HG03565 (cell line): Measurements from ENCODE around the gene ZNF500.

Source experiments
- ATAC-seq: cut with Tn5 transposase; IDR thresholded peaks from one replicate; pipeline ENCODE4 v1.9.1; 2021; ENCODE audit warnings: mild to moderate bottlenecking, moderate library complexity; ENCODE audit not compliant: unreplicated experiment

ZNF500 gene

DNA sequence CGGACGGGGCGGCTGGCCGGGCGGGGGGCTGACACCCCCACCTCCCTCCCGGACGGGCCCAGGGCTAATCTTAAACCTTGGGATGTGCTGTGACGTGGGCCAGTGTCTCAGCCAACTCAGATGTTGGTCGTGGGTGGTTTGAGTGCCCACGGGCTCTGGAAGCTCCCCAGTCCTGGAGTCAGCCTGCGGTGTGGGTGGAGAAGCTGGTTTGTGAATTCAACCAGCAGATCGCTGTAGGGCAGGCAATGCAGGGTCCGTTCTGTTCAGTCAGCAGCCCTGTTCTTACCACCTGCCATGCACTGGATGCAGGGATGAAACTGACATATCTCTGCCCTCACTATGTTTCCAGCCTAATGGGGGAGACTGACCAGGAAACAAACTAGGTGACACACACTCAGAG lies 8.0 kb upstream of the ZNF500 start:
- ATAC-seq, result no peak

GRCh38 chr16:4772351-4772750 lies 5.4 kb upstream of the ZNF500 start:
- no peak for ATAC-seq

DNA sequence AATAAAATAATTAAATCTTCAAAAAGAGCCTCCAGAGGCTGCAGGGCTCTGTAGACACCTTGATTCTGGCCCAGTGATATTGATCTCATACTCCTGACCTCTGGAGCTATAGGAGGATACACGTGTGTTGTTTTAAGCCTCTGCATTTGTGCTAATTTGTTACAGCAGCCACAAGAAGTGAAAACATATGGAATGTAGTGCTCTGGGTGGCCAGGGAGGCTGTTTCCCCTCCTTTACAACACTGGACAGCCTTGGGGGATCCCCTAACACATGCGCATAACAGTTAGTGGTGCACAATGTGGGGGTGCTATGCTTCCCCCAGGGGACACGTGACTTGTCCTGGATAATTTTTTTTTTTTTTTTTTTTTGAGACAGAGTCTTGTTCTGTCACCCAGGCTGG lies 4.7 kb upstream of the ZNF500 start:
- ATAC-seq, result no peak

GRCh38 chr16:4769306-4769638 lies 2.3 kb upstream of the ZNF500 start:
- no peak for ATAC-seq

- ATAC-seq, result peak; percentile 45
These were observed 1.8 kb upstream of the ZNF500 start for GRCh38 chr16:4768549-4769305.

GRCh38 chr16:4767872-4768548 lies 1.0 kb upstream of the ZNF500 start:
- no peak for ATAC-seq

DNA sequence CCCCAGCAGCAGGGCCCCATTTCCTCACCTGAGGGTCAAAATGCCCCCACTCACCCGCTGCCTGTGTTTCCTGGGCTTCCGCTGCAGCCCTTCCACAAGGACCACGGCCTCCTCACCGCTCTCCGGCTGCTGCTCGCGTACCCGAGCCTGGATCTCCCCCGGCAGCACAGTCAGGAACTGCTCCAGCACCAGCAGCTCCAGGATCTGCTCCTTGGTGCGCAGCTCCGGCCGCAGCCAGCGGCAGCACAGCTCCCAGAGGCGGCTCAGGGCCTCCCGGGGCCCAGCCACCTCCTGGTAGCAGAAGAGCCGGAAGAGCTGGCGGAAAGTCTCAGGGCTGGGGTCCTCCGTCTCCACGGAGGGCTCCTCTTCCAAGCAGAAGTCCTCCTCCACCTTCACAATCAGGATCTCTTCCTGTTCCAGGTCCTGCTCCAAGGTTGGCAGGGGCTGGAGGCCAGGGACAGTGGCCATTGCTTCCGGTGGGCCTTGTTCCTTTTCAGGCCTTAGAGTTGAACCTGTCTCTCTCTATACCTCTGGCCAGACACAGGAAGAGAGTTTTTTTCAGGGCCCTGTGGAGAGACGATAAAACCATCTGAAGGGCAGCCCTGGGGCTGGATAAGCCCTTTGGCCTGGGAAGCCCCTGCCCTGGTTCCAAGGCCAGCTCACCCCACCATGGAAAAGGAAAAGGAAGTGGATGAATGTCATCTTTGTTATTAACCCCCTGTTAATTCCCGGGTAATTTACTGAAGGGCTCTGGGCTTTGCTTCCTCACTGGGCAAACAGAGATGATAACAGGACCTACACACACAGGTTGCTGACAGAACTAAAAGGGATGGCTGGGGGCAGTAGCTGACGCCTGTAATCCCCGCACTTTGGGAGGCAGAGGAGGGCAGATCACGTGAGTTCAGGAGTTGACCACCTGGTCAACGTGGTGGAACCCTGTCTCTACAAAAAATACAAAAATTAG lies 1.2 kb downstream of the ZNF500 start:
- no peak for ATAC-seq

DNA sequence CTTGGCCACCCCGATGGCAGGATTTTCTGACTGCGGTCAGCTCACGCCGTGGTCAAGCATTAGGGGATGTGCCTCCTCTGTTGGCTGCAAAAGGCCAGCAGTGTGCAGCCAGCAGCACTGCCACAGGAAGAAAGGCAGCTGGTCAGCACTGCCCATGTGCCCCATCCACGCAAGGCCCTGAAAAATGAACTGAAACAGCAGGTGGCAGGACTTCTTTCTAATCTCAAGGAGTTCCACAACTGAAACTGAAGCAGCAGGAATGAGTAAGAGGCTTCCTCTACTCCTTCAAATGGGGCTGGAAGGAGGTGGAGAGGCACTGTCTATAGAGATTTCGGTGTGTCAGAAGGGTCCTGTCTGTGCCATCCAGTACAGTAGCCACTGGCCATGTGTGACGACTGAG lies 3.2 kb downstream of the ZNF500 start:
- no peak for ATAC-seq

GRCh38 chr16:4762205-4762604 lies 4.8 kb downstream of the ZNF500 start:
- ATAC-seq, result no peak

DNA sequence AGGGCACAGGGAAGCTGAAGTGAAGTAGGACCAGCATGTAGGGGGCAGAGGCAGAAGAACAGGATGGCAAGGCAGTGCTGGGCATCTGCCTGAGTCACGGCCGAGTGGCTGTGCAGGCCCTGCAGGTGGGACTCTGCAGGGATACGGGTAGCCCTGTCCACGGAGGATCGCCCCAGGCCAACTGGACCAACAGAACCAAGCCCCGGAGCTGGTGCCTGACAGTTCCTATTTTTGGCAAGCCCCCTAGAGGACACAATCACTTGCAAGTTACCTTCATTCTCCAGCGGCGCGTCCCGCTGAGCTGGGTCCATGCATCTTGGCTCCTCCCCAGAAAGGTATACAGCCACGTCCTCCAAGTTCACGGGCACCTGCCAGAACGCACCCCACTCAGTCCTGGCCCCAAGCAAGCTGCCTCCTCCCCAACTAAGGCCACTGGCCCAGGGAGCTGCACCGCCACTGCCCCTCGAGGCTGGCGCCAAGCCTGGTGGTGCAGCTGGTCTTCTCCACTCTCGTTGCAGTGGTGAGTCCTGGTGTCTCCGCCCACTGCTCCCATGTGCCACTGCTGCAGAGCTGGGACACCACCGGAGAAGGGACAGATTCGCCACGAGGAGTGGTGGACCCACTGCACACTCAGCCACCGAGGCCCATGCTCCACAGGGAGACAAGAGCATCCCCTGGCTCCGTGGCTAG lies 6.6 kb downstream of the ZNF500 start:
- no peak for ATAC-seq

GRCh38 chr16:4755687-4756086 lies 11.3 kb downstream of the ZNF500 start:
- no peak for ATAC-seq

DNA sequence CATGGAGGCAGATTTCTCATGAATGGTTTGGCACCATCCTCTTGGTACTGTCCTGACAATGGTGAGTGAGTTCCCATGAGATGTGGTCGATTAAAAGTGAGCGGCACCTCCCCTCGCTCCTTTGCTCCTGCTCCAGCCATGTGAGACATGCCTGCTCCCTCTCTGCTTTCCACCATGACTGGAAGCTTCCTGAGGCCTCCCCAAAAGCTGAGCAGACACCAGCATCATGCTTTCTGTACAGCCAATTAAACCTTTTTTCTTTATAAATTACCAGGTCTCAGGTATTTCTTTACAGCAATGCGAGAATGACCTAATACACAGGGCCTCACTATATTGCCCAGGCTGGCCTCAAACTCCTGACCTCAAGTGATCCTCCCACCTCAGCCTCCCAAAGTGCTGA lies 12.1 kb downstream of the ZNF500 start:
- no peak for ATAC-seq

DNA sequence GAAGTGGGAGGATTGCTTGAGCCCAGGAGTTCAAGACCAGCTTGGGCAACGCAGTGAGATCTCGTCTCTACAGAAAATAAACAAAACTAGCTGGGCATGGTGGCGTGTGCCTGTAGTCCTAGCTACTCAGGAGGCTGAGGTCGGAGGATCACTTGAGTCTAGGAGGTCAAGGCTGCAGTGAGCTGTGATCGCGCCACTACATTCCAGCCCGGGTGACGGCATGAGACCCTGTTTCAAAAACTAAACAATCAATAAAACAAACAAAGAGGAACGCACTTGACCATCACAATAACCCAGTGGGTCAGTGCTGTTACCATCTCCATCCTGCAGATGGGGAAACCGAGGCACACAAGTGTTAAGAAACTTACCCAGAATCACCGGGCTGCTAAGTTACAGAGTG lies 13.7 kb downstream of the ZNF500 start:
- no peak for ATAC-seq

- ATAC-seq, result no peak
These were observed 14.4 kb downstream of the ZNF500 start for GRCh38 chr16:4752351-4753100.

- no peak for ATAC-seq
These were observed 16.1 kb downstream of the ZNF500 start for GRCh38 chr16:4750896-4751295.

- no peak for ATAC-seq
These were observed 17.2 kb downstream of the ZNF500 start for GRCh38 chr16:4749700-4750257.

- ATAC-seq, result no peak
These were observed 18.1 kb downstream of the ZNF500 start for GRCh38 chr16:4748682-4749411.

DNA sequence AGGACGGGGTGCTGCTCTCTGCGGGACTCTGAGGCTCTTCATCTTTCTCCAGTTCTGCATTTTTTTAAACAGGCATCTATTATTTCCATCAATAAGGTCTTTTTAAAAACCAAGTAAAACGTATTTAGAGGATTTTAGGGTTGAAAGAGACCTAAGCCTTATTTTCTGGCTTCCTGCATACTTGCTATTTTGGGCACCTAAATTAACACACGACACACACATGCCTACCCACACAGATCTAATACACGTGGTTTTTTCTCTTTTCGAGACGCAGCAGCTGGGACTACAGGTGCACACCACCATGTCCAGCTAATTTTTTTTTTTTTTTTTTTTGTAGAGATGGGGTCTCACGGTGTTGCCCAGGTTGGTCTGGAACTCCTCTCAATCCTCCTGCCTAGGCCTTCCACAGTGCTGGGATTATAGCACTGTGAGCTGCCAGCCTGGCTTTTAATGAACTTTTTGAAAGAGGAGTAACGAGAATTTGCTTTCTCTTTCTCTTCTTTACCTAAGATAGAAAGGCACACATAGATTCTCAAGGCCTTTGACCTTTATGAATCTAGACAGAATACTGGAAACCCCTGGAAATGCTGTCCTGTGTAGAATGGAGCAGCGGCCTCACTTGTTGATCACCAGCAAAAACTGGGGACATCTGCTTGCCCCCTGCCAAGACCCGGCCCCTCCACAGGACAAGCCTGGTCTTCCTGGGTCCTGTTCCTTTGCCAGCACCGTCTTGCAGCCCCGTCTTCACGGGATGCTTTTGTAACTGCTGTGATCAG lies 18.9 kb downstream of the ZNF500 start:
- ATAC-seq, result no peak
